Cerebellar nuclear complex (tissue), 1 donor: ENCODE results near the gene UBE2G2.

Experiments used
- DNase-seq, 2 experiments: peaks; one replicate each; lab custom pipeline; 2025; lab: John Stamatoyannopoulos, UW

UBE2G2 gene

GRCh38 chr21:44727321-44727720, 74.3 kb downstream of the UBE2G2 start:
- DNase-seq, result no peak

- no peak for DNase-seq
These were observed 74.8 kb downstream of the UBE2G2 start for GRCh38 chr21:44726826-44727225.

- no peak for DNase-seq
These were observed 76.7 kb downstream of the UBE2G2 start for GRCh38 chr21:44724926-44725325.

GRCh38 chr21:44724196-44724595, 77.4 kb downstream of the UBE2G2 start:
- DNase-seq, result no peak

- no peak for DNase-seq
These were observed 78.2 kb downstream of the UBE2G2 start for GRCh38 chr21:44723177-44724131.

GRCh38 chr21:44722731-44723130, 78.9 kb downstream of the UBE2G2 start:
- DNase-seq, result no peak

GRCh38 chr21:44720170-44720569, 81.5 kb downstream of the UBE2G2 start:
- no peak for DNase-seq
